ENCODE measurements around the gene MKKS. TPM values are rescaled to one million over a fixed set of nuclear protein-coding genes. Genes with fewer than 3 reads are reported as not detected.

Gene MKKS
- total and polyA plus RNA-seq, 9 of the 15 experiments (the other 6 are each of a cell fraction or from before 2014, with no cell fraction given) = 6.8 to 26.8 (median 12.0) TPM

- TF ChIP-seq FOXM1 (IDR thresholded peaks at IDR 0.05; ENCODE audit: low read depth) (peak; percentile 63; the same call in 1 of the 2 replicates), FOXM1 (CRISPR knock-in tag; IDR thresholded peaks at IDR 0.05; ENCODE audit: low read depth) (no peak), FOSL1 (tag; conservative IDR thresholded peaks at IDR 0.05) (no peak), PKNOX1 (IDR thresholded peaks at IDR 0.05) (peak; percentile 95), NFIC (IDR thresholded peaks at IDR 0.05) (peak; percentile 26; the same call in 1 of the 2 replicates), SRSF1 (IDR thresholded peaks at IDR 0.05; ENCODE audit: low read depth, low read length) (no peak), CBX3 (IDR thresholded peaks at IDR 0.05; ENCODE audit: borderline replicate concordance in 1 of 2, low read length in 2 of 2) (0 out of 3 replicates have a peak, but pooled peaks of 1 of the 2 experiments have one; percentile 2), TBP (optimal IDR thresholded peaks at IDR 0.05; ENCODE audit: low read depth, low read length) (peak; percentile 66), ARID3A (IDR thresholded peaks at IDR 0.05; ENCODE audit: borderline replicate concordance, low read depth, low read length) (no peak), RNF2 (IDR thresholded peaks at IDR 0.05) (no peak), YY1 (IDR thresholded peaks at IDR 0.05; ENCODE audit: borderline replicate concordance in 1 of 3, control insufficient read depth in 1 of 3, extremely low read depth in 1 of 3, insufficient read depth in 3 of 3, insufficient read length in 1 of 3, insufficient replicate concordance in 2 of 3, low read depth in 1 of 3, low read length in 2 of 3) (peak in 1 of 3 experiments; percentile 34)
Measured at GRCh38 chr20:10434467-10434831, 427 bp upstream of the MKKS start (continued).
